ENCODE measurements around the gene C10orf62.

Gene C10orf62

GRCh38 chr10:97563337-97563736 lies 26.2 kb upstream of the C10orf62 start:
- TF ChIP-seq, protein P1, sequence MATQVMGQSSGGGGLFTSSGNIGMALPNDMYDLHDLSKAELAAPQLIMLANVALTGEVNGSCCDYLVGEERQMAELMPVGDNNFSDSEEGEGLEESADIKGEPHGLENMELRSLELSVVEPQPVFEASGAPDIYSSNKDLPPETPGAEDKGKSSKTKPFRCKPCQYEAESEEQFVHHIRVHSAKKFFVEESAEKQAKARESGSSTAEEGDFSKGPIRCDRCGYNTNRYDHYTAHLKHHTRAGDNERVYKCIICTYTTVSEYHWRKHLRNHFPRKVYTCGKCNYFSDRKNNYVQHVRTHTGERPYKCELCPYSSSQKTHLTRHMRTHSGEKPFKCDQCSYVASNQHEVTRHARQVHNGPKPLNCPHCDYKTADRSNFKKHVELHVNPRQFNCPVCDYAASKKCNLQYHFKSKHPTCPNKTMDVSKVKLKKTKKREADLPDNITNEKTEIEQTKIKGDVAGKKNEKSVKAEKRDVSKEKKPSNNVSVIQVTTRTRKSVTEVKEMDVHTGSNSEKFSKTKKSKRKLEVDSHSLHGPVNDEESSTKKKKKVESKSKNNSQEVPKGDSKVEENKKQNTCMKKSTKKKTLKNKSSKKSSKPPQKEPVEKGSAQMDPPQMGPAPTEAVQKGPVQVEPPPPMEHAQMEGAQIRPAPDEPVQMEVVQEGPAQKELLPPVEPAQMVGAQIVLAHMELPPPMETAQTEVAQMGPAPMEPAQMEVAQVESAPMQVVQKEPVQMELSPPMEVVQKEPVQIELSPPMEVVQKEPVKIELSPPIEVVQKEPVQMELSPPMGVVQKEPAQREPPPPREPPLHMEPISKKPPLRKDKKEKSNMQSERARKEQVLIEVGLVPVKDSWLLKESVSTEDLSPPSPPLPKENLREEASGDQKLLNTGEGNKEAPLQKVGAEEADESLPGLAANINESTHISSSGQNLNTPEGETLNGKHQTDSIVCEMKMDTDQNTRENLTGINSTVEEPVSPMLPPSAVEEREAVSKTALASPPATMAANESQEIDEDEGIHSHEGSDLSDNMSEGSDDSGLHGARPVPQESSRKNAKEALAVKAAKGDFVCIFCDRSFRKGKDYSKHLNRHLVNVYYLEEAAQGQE (IDR thresholded peaks at IDR 0.05; ENCODE audit: insufficient replicate concordance, low read depth) = no peak
- TF ChIP-seq POLR2AphosphoS5 (IDR thresholded peaks at IDR 0.05; ENCODE audit: low read depth) = no peak
- TF ChIP-seq, protein P2, sequence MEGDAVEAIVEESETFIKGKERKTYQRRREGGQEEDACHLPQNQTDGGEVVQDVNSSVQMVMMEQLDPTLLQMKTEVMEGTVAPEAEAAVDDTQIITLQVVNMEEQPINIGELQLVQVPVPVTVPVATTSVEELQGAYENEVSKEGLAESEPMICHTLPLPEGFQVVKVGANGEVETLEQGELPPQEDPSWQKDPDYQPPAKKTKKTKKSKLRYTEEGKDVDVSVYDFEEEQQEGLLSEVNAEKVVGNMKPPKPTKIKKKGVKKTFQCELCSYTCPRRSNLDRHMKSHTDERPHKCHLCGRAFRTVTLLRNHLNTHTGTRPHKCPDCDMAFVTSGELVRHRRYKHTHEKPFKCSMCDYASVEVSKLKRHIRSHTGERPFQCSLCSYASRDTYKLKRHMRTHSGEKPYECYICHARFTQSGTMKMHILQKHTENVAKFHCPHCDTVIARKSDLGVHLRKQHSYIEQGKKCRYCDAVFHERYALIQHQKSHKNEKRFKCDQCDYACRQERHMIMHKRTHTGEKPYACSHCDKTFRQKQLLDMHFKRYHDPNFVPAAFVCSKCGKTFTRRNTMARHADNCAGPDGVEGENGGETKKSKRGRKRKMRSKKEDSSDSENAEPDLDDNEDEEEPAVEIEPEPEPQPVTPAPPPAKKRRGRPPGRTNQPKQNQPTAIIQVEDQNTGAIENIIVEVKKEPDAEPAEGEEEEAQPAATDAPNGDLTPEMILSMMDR (IDR thresholded peaks at IDR 0.05; ENCODE audit: insufficient read depth, low read length) = no peak
- no peak for TF ChIP-seq SPI1 (IDR thresholded peaks at IDR 0.05; ENCODE audit: borderline replicate concordance, low read depth)
- TF ChIP-seq GABPA (IDR thresholded peaks at IDR 0.05; ENCODE audit: low read depth) = no peak
- Histone ChIP-seq H3K27me3 (ENCODE audit: insufficient read depth, poor library complexity, severe bottlenecking) (no peaks in the 10 kb centered on the region), H3K4me3 (replicated peaks; ENCODE audit: insufficient read depth, low read length) (no peak overlapping the region), H3K27ac (replicated peaks) (no peak overlapping the region)
- no peak for DNase-seq (ENCODE audit: low read depth in 1 of 2, low spot score in 1 of 2)

- DNase-seq (ENCODE audit: low read depth in 1 of 2, low spot score in 1 of 2) = no peak
- H3K4me3 ChIP-seq (replicated peaks; ENCODE audit: insufficient read depth, low read length) = no peak overlapping the region
- TF ChIP-seq POLR2AphosphoS5 (IDR thresholded peaks at IDR 0.05; ENCODE audit: low read depth) (no peak), GABPA (IDR thresholded peaks at IDR 0.05; ENCODE audit: low read depth) (no peak), SPI1 (IDR thresholded peaks at IDR 0.05; ENCODE audit: borderline replicate concordance, low read depth) (no peak)
- TF ChIP-seq, protein P2 (IDR thresholded peaks at IDR 0.05; ENCODE audit: insufficient read depth, low read length) = no peak
- TF ChIP-seq, protein P1 (IDR thresholded peaks at IDR 0.05; ENCODE audit: insufficient replicate concordance, low read depth) = no peak
Measured at GRCh38 chr10:97564776-97565175, 24.7 kb upstream of the C10orf62 start.

GRCh38 chr10:97566336-97566996 lies 23.1 kb upstream of the C10orf62 start:
- H3K27ac ChIP-seq (replicated peaks) = no peak overlapping the region

More at GRCh38 chr10:97564776-97565175, 24.7 kb upstream of the C10orf62 start:
- Histone ChIP-seq H3K27ac (replicated peaks) (no peak overlapping the region), H3K27me3 (ENCODE audit: insufficient read depth, poor library complexity, severe bottlenecking) (no peaks in the 10 kb centered on the region)

More at GRCh38 chr10:97566336-97566996, 23.1 kb upstream of the C10orf62 start:
- Histone ChIP-seq H3K27me3 (ENCODE audit: insufficient read depth, poor library complexity, severe bottlenecking) (no peaks in the 10 kb centered on the region), H3K4me3 (replicated peaks; ENCODE audit: insufficient read depth, low read length) (no peak overlapping the region)
- TF ChIP-seq, protein P1 (IDR thresholded peaks at IDR 0.05; ENCODE audit: insufficient replicate concordance, low read depth) = no peak
- TF ChIP-seq, protein P2 (IDR thresholded peaks at IDR 0.05; ENCODE audit: insufficient read depth, low read length) = no peak
- no peak for TF ChIP-seq SPI1 (IDR thresholded peaks at IDR 0.05; ENCODE audit: borderline replicate concordance, low read depth)
- no peak for TF ChIP-seq POLR2AphosphoS5 (IDR thresholded peaks at IDR 0.05; ENCODE audit: low read depth)
- TF ChIP-seq GABPA (IDR thresholded peaks at IDR 0.05; ENCODE audit: low read depth) = no peak
- DNase-seq (ENCODE audit: low read depth in 1 of 2, low spot score in 1 of 2) = no peak
